AG09319 (cell line): ENCODE data around the gene ADRA2B.
"Not testable (repeated sequence)": the region's sequence is repeated elsewhere in the genome, so short reads cannot be mapped to it uniquely, and the experiment has no call there.

Experiments used
- DNase-seq: peaks from one replicate; pipeline ENCODE4 v3.0.0-alpha.2; 2010; ENCODE audit warnings: low read depth; ENCODE audit errors: extremely low read depth
- TF ChIP-seq, protein P1 (sequence below): IDR thresholded peaks from 2 replicates; pipeline ENCODE4 v1.5.1; 2011; ENCODE audit warnings: low read depth, mild to moderate bottlenecking, inconsistent platforms, low read length, moderate library complexity

Gene ADRA2B

DNA sequence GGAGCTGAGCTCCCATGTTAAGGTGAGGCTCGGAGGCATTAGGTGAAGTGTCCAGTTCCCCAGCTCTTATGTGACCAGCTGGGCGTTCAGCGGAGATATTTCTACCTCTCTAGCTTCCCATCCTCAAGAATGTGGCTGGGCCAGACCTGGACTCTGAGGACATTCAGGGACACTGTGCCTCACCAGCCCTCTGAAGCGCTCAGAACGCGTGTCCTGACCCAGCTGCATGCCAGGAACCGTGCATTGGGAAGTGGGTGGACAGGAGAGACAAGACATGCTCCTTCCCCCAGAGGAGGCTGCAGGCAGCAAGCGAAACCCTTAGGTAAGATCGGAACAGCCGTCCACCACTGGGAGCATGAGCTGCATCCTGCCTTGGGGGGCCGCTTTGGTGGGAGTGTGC lies 43.6 kb downstream of the ADRA2B start:
- TF ChIP-seq, protein P1, sequence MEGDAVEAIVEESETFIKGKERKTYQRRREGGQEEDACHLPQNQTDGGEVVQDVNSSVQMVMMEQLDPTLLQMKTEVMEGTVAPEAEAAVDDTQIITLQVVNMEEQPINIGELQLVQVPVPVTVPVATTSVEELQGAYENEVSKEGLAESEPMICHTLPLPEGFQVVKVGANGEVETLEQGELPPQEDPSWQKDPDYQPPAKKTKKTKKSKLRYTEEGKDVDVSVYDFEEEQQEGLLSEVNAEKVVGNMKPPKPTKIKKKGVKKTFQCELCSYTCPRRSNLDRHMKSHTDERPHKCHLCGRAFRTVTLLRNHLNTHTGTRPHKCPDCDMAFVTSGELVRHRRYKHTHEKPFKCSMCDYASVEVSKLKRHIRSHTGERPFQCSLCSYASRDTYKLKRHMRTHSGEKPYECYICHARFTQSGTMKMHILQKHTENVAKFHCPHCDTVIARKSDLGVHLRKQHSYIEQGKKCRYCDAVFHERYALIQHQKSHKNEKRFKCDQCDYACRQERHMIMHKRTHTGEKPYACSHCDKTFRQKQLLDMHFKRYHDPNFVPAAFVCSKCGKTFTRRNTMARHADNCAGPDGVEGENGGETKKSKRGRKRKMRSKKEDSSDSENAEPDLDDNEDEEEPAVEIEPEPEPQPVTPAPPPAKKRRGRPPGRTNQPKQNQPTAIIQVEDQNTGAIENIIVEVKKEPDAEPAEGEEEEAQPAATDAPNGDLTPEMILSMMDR = no peak
- DNase-seq = no peak

DNA sequence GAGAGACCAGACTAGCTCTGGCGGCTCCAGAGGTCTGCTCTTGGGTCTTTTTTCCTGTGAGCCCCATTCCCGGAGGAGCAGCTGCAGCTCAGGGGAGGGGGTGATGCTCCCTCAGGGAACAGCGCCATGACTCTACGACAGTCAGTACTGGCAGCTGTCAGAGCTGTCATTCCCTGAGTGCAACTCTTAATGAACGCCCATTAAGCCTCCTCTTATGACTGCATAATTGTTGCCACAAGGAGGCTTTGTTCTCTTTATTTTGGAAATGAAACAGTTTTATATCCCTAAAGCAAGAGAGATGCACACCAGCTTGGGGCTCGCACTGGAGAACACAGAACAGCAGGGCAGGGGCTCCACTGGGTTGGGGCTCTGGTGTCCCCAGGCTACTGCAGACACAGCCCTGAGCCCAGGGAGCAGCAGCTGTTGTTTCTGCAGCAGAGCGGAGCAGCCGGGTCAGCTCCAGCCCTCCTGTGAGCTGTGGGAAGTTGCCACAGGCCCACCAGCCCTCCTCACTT lies 44.3 kb downstream of the ADRA2B start:
- DNase-seq = not testable (repeated sequence)

DNA sequence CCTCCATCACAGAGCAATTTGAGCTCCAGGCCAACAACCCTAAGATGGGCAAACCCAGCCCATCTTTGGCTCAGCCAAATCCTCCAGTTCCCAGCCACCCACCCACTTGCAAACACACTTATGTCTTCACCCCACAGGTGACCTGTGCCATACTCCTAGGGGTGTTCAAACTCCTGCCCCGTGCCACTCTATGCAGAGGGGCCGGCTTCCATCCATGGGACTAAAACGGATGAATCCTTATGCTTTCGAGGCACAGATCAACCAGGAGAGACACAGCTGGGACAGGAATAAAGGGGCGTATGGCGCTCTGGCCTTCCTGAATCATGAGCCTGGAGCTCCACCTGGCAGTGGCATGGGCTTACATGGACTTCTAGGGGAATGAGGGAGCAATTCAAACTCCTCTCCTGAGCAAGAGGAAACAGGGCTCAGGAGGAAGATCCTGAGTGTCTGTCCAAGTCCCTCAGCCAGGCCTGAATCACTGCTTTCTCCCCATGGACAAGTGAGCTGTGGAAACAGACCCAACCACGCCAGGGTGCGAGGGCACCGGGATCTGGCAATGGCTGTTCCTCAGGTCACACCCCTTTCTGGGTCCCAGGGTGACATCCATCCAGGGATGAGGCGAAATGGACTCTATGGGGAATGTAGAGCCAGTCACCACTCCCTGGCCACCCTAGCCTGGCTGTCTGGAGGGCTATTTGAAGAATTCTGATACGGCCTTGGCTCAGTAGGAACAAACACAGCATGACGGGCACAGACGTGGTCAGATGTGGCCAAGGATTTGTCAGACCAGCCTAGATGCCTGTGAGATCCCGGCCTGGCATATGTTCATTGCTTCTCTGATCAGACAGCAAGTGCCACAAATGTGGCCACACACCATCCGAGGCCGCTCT lies 45.0 kb downstream of the ADRA2B start:
- not testable (repeated sequence) for DNase-seq

GRCh38 chr2:96070351-96070750 lies 46.0 kb downstream of the ADRA2B start:
- DNase-seq = not testable (repeated sequence)

DNA sequence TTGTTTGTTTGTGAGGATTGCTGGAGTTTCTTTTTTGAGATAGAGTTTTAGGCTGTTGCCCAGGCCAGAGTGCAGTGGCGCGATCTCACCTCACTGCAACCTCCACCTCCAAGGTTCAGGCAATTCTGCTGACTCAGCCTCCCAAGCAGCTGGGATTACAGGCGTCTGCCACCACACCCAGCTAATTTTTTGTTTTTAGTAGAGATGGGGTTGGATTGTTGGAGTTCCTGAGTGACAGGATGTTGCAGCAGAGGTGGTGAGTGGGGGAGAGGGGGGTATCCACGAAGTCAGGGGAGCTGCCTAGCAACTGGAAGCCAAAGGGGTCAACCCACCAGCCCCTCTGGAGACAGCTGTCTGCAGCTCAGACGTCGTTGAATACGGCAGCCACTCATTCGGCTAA lies 46.5 kb downstream of the ADRA2B start:
- not testable (repeated sequence) for DNase-seq

- DNase-seq = not testable (repeated sequence)
Observed at GRCh38 chr2:96067902-96068581, 48.3 kb downstream of the ADRA2B start.

- DNase-seq = not testable (repeated sequence)
Observed at GRCh38 chr2:96067098-96067660, 49.2 kb downstream of the ADRA2B start.

DNA sequence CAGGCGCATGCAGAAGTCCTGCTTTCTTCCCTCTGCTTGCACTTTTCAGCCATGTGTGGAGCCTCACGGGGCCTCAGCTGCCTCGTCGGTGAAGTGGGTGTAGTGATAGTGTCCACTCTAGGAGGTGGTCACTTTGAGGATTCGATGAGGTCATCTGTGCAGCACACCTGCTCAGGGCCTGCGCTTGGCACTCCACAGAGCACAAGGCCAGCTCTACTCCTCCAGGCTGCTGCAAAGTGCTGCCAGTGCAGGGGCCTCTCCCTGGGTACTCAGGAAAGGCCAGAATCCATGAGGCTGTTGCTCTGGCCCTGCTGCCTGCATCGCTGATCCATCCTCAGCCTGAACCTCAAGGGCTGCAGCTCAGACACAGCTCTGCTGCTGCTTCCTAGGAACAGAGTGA lies 49.9 kb downstream of the ADRA2B start:
- DNase-seq = not testable (repeated sequence)

- DNase-seq = not testable (repeated sequence)
Observed at GRCh38 chr2:96065954-96066353, 50.4 kb downstream of the ADRA2B start.

DNA sequence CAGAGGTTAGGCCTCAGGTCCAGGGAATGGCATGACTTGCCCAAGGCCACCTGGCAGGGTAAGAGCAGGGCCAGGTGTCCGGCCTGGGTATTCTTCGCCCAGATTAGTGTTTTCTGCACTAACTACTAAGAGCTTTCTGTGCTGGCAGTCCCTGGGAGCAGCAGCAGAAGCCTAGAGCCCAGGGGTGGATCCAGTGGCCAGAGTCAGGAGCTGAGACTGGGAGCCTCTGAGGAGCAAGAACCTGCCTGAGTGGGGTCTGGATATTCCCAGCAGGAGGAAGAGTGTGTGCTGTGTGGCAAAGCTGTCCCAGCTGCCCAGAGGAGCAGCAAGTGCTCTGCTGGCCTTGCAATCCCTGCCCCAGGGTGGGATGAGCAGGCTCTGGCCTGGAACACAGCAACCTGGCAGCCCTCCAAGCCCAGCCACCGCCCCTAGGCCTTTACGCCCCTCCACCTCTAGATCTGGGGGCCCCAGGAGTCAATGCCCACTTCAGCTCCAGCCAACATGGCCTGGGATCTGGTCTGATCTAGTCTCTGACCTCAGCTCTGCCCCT lies 50.9 kb downstream of the ADRA2B start:
- DNase-seq = no peak
- TF ChIP-seq, protein P1 = no peak

DNA sequence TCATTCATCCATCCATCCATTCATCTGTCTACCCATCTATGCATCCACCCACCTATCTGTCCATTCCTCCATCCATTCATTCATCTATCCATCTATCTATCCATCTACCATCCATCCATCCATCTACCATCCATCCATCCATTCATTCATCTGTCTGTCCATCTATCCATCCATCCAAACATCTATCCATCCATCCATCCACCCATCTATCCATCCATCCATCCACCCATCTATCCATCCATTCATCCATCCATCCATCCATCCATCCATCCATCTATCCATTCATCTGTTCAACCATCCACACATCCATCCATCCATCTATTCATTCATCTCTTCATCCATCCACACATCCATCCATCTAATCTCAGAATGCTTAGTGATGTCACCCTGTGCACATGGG lies 51.6 kb downstream of the ADRA2B start:
- not testable (repeated sequence) for DNase-seq

- DNase-seq = not testable (repeated sequence)
Observed at GRCh38 chr2:96064047-96064675, 52.2 kb downstream of the ADRA2B start.
